HEK293T (cell line): ENCODE measurements around the gene PFN1.

ENCODE experiments used
- ARNT ChIP-seq: fragments of 450-650 bp; IDR thresholded peaks from 2 replicates; pipeline ENCODE4 v1.6.1; 2017; ENCODE audit warnings: mild to moderate bottlenecking
- BHLHE40 ChIP-seq: fragments of 450-650 bp; IDR thresholded peaks from 2 replicates; pipeline ENCODE4 v1.6.1; 2016; ENCODE audit warnings: mild to moderate bottlenecking, moderate library complexity, borderline replicate concordance
- ELF4 ChIP-seq: fragments of 450-650 bp; IDR thresholded peaks from 2 replicates; pipeline ENCODE4 v1.6.1; 2017; ENCODE audit warnings: antibody characterized with exemption
- FOXK2 ChIP-seq: fragments of 450-650 bp; IDR thresholded peaks from 2 replicates; pipeline ENCODE4 v1.6.1; 2016; ENCODE audit warnings: mild to moderate bottlenecking
- FOXM1 ChIP-seq: fragments of 450-650 bp; IDR thresholded peaks from 2 replicates; pipeline ENCODE4 v1.6.1; 2017; ENCODE audit warnings: mild to moderate bottlenecking, borderline replicate concordance
- HDGF ChIP-seq: fragments of 450-650 bp; IDR thresholded peaks from 2 replicates; pipeline ENCODE4 v1.6.1; 2017; ENCODE audit warnings: antibody characterized with exemption, borderline replicate concordance
- L3MBTL2 ChIP-seq: fragments of 450-650 bp; conservative IDR thresholded peaks from 2 replicates; pipeline ENCODE4 v1.6.1; 2016; ENCODE audit warnings: mild to moderate bottlenecking
- LEF1 ChIP-seq: fragments of 450-650 bp; IDR thresholded peaks from 2 replicates; pipeline ENCODE4 v1.6.1; 2017; ENCODE audit warnings: mild to moderate bottlenecking, borderline replicate concordance
- NFRKB ChIP-seq: fragments of 450-650 bp; IDR thresholded peaks from 2 replicates; pipeline ENCODE4 v1.6.1; 2016; ENCODE audit warnings: mild to moderate bottlenecking, moderate library complexity
- SP1 ChIP-seq: fragments of 450-650 bp; IDR thresholded peaks from 2 replicates; pipeline ENCODE4 v1.6.1; 2017
- SUZ12 ChIP-seq: fragments of 450-650 bp; IDR thresholded peaks from 2 replicates; pipeline ENCODE4 v1.6.1; 2016; ENCODE audit warnings: mild to moderate bottlenecking
- ZNF384 ChIP-seq: fragments of 450-650 bp; IDR thresholded peaks from 2 replicates; pipeline ENCODE4 v1.6.1; 2016

- TF ChIP-seq FOXK2 (no peak), BHLHE40 (no peak), HDGF (no peak), SUZ12 (no peak), LEF1 (no peak), L3MBTL2 (no peak), ARNT (no peak), NFRKB (no peak), SP1 (no peak), ELF4 (no peak), ZNF384 (no peak), FOXM1 (no peak)
Measured at GRCh38 chr17:4908301-4908700, 40.0 kb downstream of the PFN1 start.
